Suprapubic skin (tissue), 4 donors: ENCODE measurements around the gene B4GAT1. TPM values are rescaled to one million over a fixed set of nuclear protein-coding genes. Genes with fewer than 3 reads are reported as not detected.

Source experiments
- DNase-seq, 2 donors: peaks; one replicate each; pipeline ENCODE4 v3.0.0-alpha.2; 2019; ENCODE audit warnings: low spot score in 2 of 2
- H3K27ac ChIP-seq: fragments of 200-600 bp; sonication (generic); one replicate; pipeline ENCODE4 v1.5.1; 2019
- H3K27me3 ChIP-seq: fragments of 200-600 bp; sonication (generic); one replicate; pipeline ENCODE4 v1.5.1; 2019
- H3K36me3 ChIP-seq: fragments of 200-600 bp; sonication (generic); one replicate; pipeline ENCODE4 v1.5.1; 2019
- H3K4me1 ChIP-seq: fragments of 200-600 bp; sonication (generic); one replicate; pipeline ENCODE4 v1.5.1; 2019
- H3K4me3 ChIP-seq: fragments of 200-600 bp; sonication (generic); one replicate; pipeline ENCODE4 v1.5.1; 2019; ENCODE audit warnings: mild to moderate bottlenecking
- H3K9me3 ChIP-seq: fragments of 200-600 bp; sonication (generic); one replicate; pipeline ENCODE4 v1.5.1; 2019
- EP300 ChIP-seq: sonication (generic); formaldehyde crosslinking; IDR thresholded peaks from one replicate; pipeline ENCODE4 v1.6.1; 2017; ENCODE audit warnings: antibody characterized with exemption
- POLR2A ChIP-seq, 2 donors: fragments of 450-650 bp; IDR thresholded peaks; one replicate each; pipeline ENCODE4 v1.6.1; 2017; ENCODE audit warnings: antibody characterized with exemption in 2 of 2, mild to moderate bottlenecking in 2 of 2, moderate library complexity in 2 of 2
- POLR2AphosphoS5 ChIP-seq, 3 donors: sonication (generic); formaldehyde crosslinking; IDR thresholded peaks; one replicate each; pipeline ENCODE4 v1.6.1; 2017; ENCODE audit warnings: antibody characterized with exemption in 3 of 3
- WGBS: methylation state at CpG from one replicate; pipeline ENCODE4 v1.1.5; 2018; 5-methylcytosine and 5-hydroxymethylcytosine counted together
- total RNA-seq, 4 donors: library from RNA; depleted of rRNA; stranded (reverse); fragments of >200 nt; gene quantifications; one replicate each; pipeline ENCODE4 v1.1.0, GENCODE V29; 2016
- TF ChIP-seq, protein P1 (sequence below), 2 donors: fragments of 200-600 bp in 1 of 2; fragments of 450-650 bp in 1 of 2; sonication (generic) in 1 of 2; IDR thresholded peaks; one replicate each; pipeline ENCODE4 v1.5.1; 2016 to 2019; ENCODE audit warnings: antibody characterized with exemption in 2 of 2, mild to moderate bottlenecking in 1 of 2, moderate library complexity in 1 of 2

B4GAT1 gene
- total RNA-seq, 4 donors from 2014 or later: 14.4 to 31.9 (median 20.6) TPM

DNA sequence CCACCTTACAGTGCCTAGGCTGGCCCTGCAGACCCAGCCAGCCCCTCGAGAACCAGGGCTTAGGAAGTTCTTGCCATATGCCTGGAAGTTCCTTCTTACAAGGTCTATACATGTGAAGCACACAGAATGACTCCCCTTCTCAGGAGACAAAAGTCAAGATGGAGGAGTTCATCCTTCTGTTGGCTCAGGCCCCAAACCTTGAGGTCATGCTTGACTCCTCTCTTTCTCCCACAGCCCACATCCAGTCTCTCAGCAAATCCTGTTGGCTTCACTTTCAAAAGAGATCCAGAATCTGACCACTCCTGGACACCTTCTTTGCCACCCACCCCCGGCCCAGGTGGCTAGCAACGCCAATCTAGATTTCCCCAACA lies 28.8 kb downstream of the B4GAT1 start:
- Histone ChIP-seq H3K4me3 (no peak overlapping the region), H3K4me1 (peaks cover 54% of the 10 kb centered on the region), H3K9me3 (no peaks in the 10 kb centered on the region), H3K36me3 (no peaks in the 10 kb centered on the region), H3K27me3 (no peaks in the 10 kb centered on the region), H3K27ac (peak overlapping the region; percentile 78)
- no peak for DNase-seq
- TF ChIP-seq, protein P1, sequence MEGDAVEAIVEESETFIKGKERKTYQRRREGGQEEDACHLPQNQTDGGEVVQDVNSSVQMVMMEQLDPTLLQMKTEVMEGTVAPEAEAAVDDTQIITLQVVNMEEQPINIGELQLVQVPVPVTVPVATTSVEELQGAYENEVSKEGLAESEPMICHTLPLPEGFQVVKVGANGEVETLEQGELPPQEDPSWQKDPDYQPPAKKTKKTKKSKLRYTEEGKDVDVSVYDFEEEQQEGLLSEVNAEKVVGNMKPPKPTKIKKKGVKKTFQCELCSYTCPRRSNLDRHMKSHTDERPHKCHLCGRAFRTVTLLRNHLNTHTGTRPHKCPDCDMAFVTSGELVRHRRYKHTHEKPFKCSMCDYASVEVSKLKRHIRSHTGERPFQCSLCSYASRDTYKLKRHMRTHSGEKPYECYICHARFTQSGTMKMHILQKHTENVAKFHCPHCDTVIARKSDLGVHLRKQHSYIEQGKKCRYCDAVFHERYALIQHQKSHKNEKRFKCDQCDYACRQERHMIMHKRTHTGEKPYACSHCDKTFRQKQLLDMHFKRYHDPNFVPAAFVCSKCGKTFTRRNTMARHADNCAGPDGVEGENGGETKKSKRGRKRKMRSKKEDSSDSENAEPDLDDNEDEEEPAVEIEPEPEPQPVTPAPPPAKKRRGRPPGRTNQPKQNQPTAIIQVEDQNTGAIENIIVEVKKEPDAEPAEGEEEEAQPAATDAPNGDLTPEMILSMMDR (IDR thresholded peaks at IDR 0.05): no peak
- TF ChIP-seq EP300 (no peak), POLR2AphosphoS5 (IDR thresholded peaks at IDR 0.05) (no peak), POLR2A (IDR thresholded peaks at IDR 0.05) (no peak)
- WGBS: 67% methylated on average over 3 of the region's 3 CpGs

GRCh38 chr11:66317723-66318599 lies 29.5 kb downstream of the B4GAT1 start:
- peak; percentile 90 for DNase-seq
- Histone ChIP-seq H3K27me3 (no peaks in the 10 kb centered on the region), H3K36me3 (no peaks in the 10 kb centered on the region), H3K4me3 (peak overlapping the region; percentile 53), H3K27ac (peak overlapping the region; percentile 78), H3K9me3 (no peaks in the 10 kb centered on the region), H3K4me1 (peaks cover 61% of the 10 kb centered on the region)
- WGBS: 24% methylated on average over 14 of the region's 16 CpGs
- TF ChIP-seq POLR2AphosphoS5 (IDR thresholded peaks at IDR 0.05) (peak in 2 of 3 donors; percentile 78 to 86), POLR2A (IDR thresholded peaks at IDR 0.05) (no peak)

- Histone ChIP-seq H3K9me3 (no peaks in the 10 kb centered on the region), H3K27me3 (no peaks in the 10 kb centered on the region), H3K4me3 (peak overlapping the region; percentile 53), H3K4me1 (peaks cover 59% of the 10 kb centered on the region), H3K36me3 (no peaks in the 10 kb centered on the region), H3K27ac (peak overlapping the region; percentile 78)
- DNase-seq: no peak
- WGBS: 0% methylated on average over 3 of the region's 14 CpGs
- no peak for TF ChIP-seq EP300
These were observed 30.1 kb downstream of the B4GAT1 start for GRCh38 chr11:66317322-66317722.

DNA sequence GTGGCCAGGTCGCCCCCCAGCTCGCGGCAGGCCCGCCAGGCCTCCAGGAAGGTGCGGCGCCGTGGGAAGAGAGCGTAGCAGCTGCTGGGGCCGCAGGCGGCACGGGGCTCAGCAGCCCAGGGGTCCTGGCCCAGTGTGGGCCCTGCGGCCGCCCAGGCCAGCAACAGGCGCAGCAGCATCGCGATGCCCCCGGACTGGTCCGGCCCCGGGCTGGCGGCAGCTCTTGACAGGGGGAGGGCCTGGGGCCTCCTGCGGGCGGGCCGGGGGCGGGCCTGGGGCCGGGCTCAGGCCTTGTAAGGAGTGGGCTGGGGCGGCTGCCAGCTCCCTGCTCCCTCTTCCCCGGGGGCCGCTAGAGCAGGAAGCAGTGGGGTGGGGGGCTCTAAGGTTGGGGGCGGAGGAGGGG lies 30.6 kb downstream of the B4GAT1 start, which contains the start of gene CD248:
TSS of gene CD248 (minus strand) at position 196 of the 403 bp plus-strand sequence. CDS start at position 179, 17 bp downstream.
- DNase-seq: no peak
- peak within 1 kb of the TSS; percentile 78 for H3K27ac ChIP-seq
- no peaks in the 10 kb centered on the region for H3K27me3 ChIP-seq
- peak within 1 kb of the TSS; percentile 53 for H3K4me3 ChIP-seq
- TF ChIP-seq POLR2AphosphoS5 (IDR thresholded peaks at IDR 0.05) (no peak), POLR2A (IDR thresholded peaks at IDR 0.05) (peak in 1 of 2 donors; percentile 33), EP300 (no peak)
- H3K36me3 ChIP-seq: no peaks in the 10 kb centered on the region
- H3K9me3 ChIP-seq: no peaks in the 10 kb centered on the region
- H3K4me1 ChIP-seq: peaks cover 56% of the 10 kb centered on the region
- no CpG with 5 or more reads among the region's 29 CpGs for WGBS

GRCh38 chr11:66315921-66316811 lies 31.3 kb downstream of the B4GAT1 start:
- Histone ChIP-seq H3K27me3 (no peaks in the 10 kb centered on the region), H3K9me3 (no peaks in the 10 kb centered on the region), H3K27ac (peak overlapping the region; percentile 78), H3K36me3 (no peaks in the 10 kb centered on the region), H3K4me1 (peaks cover 58% of the 10 kb centered on the region), H3K4me3 (peak overlapping the region; percentile 53)
- no peak for TF ChIP-seq POLR2A (IDR thresholded peaks at IDR 0.05)
- no peak for TF ChIP-seq POLR2AphosphoS5 (IDR thresholded peaks at IDR 0.05)
- TF ChIP-seq, protein P1 (IDR thresholded peaks at IDR 0.05): no peak
- TF ChIP-seq EP300: no peak
- WGBS: 38% methylated on average over 18 of the region's 52 CpGs
- no peak for DNase-seq

- no peaks in the 10 kb centered on the region for H3K9me3 ChIP-seq
- no peaks in the 10 kb centered on the region for H3K36me3 ChIP-seq
- peak overlapping the region; percentile 53 for H3K4me3 ChIP-seq
- H3K4me1 ChIP-seq: peaks cover 58% of the 10 kb centered on the region
- 70% methylated on average over 14 of the region's 14 CpGs for WGBS
- H3K27me3 ChIP-seq: no peaks in the 10 kb centered on the region
- TF ChIP-seq EP300 (no peak), POLR2AphosphoS5 (IDR thresholded peaks at IDR 0.05) (no peak), POLR2A (IDR thresholded peaks at IDR 0.05) (no peak)
- TF ChIP-seq, protein P1 (IDR thresholded peaks at IDR 0.05): no peak
- peak overlapping the region; percentile 78 for H3K27ac ChIP-seq
- no peak for DNase-seq
These were observed 31.9 kb downstream of the B4GAT1 start for GRCh38 chr11:66315498-66315885.
